Choroid plexus epithelial cell (primary cell): ENCODE data around the gene TGFBR2.

ENCODE experiments used
- DNase-seq: peaks from one replicate; pipeline ENCODE4 v3.0.0-alpha.2; 2010; ENCODE audit warnings: low read depth
- H3K4me3 ChIP-seq: 2 replicates; pipeline ENCODE4 v1.5.1; 2011; ENCODE audit warnings: low read depth, mild to moderate bottlenecking, control low read depth, low read length, moderate library complexity
- TF ChIP-seq, protein P1 (sequence below): conservative IDR thresholded peaks from 2 replicates; pipeline ENCODE4 v1.5.1; 2011; ENCODE audit warnings: low read depth, mild to moderate bottlenecking, control low read depth, inconsistent platforms, low read length, moderate library complexity

The TGFBR2 gene

DNA sequence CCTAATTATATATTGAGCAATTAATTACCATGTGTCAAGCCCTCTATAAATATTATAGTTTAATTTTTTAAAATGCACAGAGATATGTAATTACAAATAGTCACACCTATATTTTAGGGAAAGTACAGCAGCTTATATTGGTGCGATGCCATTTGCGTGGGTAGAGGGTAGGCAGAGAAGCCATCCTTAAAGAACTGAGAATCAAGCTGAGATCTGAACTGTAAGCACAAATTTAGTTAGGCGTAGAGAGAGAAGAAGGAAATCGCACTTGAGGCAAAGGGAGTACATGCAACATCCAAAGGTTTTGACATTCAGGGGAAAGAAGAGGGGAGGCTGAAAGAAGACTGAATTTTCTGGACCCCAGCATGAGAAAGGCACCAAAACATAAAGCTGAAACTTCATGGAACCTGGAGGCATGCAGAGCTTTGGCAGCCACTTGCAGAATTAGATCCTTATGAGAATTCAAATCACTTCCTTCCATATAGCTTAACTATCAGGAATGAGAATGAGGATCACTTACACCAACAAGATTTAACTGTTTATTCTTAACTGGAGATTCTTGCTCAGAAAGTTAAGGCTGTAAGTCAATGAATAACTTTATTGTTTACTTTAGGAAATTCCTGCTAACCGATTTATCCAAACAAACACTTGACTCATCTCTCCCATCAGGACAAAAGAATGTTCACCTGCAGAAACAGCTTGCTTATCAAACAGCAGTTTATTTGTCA lies 114.3 kb downstream of the TGFBR2 start:
- TF ChIP-seq, protein P1, sequence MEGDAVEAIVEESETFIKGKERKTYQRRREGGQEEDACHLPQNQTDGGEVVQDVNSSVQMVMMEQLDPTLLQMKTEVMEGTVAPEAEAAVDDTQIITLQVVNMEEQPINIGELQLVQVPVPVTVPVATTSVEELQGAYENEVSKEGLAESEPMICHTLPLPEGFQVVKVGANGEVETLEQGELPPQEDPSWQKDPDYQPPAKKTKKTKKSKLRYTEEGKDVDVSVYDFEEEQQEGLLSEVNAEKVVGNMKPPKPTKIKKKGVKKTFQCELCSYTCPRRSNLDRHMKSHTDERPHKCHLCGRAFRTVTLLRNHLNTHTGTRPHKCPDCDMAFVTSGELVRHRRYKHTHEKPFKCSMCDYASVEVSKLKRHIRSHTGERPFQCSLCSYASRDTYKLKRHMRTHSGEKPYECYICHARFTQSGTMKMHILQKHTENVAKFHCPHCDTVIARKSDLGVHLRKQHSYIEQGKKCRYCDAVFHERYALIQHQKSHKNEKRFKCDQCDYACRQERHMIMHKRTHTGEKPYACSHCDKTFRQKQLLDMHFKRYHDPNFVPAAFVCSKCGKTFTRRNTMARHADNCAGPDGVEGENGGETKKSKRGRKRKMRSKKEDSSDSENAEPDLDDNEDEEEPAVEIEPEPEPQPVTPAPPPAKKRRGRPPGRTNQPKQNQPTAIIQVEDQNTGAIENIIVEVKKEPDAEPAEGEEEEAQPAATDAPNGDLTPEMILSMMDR = no peak
- H3K4me3 ChIP-seq = no peak overlapping the region
- peak; percentile 68 for DNase-seq

DNA sequence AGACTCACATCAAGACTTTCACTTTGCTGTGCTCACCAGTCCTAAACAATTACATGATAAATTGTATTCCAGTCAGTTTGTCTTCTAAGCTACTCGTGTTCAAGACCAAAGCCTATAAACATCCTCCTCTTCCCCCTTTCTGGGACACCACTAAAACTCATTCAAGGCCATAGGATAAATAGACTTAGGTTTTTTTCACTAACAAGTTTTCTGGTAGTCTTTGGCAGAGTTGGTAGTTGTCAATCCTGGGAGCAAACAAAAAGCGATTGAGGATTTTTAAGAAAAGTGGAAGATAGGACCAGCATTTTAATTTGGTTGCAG lies 114.9 kb downstream of the TGFBR2 start:
- H3K4me3 ChIP-seq = no peak overlapping the region
- no peak for DNase-seq
- TF ChIP-seq, protein P1 = no peak

DNA sequence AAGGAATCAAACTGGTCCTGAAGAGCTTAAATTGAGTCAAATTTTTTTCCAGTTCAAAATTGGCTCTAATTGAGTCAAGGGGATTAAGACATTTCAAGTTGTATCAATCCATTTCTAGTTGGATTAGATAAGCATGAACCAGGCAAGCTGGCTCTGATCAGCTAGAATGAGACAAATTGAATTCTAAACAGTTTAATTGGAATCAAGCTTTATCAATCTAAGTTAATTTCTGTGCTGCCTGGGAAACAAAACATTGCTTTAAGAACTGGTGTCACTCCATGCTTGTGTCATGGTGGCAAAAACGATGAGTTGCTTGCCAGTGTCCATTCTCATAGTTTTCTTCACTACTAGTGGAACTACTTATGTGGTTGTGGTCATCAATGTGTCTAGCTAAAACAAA lies 116.8 kb downstream of the TGFBR2 start:
- TF ChIP-seq, protein P1 = no peak
- DNase-seq = no peak
- no peak overlapping the region for H3K4me3 ChIP-seq

DNA sequence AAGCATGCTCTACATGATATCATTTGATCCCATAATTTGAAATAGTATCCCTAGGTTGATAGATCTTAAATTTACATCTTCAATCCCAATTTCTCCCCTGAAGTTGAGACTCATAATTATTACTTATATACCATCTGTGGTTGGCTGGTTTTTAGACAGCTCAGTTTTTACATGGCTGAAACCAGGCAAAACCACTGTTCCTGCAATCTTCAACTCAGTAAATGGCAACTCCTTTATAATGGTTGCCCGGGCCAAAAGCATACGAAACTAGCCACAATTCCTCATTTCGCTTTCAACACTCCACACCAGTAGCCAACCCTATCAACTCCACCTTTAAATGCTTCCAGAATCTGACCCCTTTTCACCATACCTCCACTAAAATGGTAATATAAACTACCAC lies 118.5 kb downstream of the TGFBR2 start:
- DNase-seq = no peak
- TF ChIP-seq, protein P1 = no peak
- no peak overlapping the region for H3K4me3 ChIP-seq

DNA sequence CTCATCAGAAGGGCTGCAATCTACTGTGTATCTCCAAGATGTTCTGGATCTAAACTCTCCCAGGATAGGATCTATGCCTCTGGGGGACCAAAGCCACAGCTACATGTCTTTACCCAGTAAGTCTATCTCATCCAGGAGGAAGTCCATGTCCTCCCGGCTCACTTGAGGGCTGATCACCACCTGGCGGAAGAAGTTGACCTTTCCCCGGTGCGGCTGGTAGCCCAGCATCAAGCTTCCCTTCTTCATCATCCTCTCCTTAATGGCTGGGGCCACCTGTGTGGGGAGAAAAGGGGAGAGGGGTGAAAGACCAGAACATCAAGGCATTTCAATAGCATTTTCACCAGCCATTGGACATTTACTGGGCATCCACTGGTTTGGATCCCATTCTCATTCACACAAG lies 121.7 kb downstream of the TGFBR2 start:
- TF ChIP-seq, protein P1 = no peak
- no peak overlapping the region for H3K4me3 ChIP-seq
- DNase-seq = no peak

DNA sequence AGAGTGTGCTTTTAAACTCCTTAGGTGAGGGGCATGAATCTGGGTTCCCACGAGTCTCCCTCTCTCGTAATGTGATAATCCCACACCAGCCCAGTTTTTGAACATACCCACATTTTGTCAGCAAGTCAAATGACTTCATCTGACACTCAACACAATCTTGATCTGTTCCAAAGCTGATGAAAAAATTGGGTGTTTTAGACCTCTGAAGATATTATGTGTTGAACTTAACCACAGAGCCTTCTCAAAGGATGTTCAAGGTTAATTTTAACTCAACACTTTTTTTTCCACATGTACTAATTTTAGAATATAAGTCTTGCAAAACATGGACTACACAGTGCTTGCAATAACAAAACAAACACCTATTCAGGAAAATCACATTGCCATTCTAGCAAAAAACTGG lies 123.1 kb downstream of the TGFBR2 start:
- TF ChIP-seq, protein P1 = no peak
- DNase-seq = no peak
- no peak overlapping the region for H3K4me3 ChIP-seq

DNA sequence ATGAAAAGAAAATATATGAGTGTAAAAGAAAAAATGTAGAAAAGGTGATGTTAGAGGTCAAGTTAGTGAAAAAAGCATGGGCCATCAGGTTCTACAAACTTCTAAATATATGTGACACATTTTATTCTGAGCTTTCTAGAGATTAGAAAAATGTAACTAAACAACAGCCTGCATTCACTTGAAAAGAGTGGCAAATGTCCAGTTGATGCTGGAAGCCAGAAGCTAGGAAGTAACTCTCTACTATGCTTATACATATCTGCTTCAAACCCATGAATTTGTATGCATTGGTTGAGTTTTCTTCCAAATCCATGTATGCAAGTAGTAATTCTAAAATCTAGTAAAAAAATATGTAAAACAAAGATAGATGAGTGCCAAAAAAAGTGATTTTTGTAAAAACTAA lies 123.5 kb downstream of the TGFBR2 start:
- TF ChIP-seq, protein P1 = no peak
- no peak for DNase-seq
- no peak overlapping the region for H3K4me3 ChIP-seq
